Left ventricle myocardium inferior (tissue), 1 donor: ENCODE measurements around the gene GAL. TPM values are rescaled to one million over a fixed set of nuclear protein-coding genes. Genes with fewer than 3 reads are reported as not detected.
"Not testable (repeated sequence)": the region's sequence is repeated elsewhere in the genome, so short reads cannot be mapped to it uniquely, and the experiment has no call there.

Source experiments
- DNase-seq: peaks from one replicate; pipeline ENCODE4 v3.0.0-alpha.2; 2020
- H3K27ac ChIP-seq: fragments of 200-600 bp; replicated peaks from 2 replicates; pipeline ENCODE4 v1.8.0; 2021
- H3K27me3 ChIP-seq: fragments of 200-600 bp; 2 replicates; pipeline ENCODE4 v1.8.0; 2021; ENCODE audit warnings: low read depth
- H3K36me3 ChIP-seq: fragments of 200-600 bp; 2 replicates; pipeline ENCODE4 v1.8.0; 2021
- H3K4me1 ChIP-seq: fragments of 200-600 bp; 2 replicates; pipeline ENCODE4 v1.8.0; 2021
- H3K4me3 ChIP-seq: fragments of 200-600 bp; 2 replicates; pipeline ENCODE4 v1.8.0; 2021; ENCODE audit warnings: mild to moderate bottlenecking, moderate library complexity
- H3K9me3 ChIP-seq: fragments of 200-600 bp; replicated peaks from 2 replicates; pipeline ENCODE4 v1.8.0; 2021
- intact Hi-C: fragments of 100-400 bp; cut with micrococcal nuclease; formaldehyde crosslinking; loops from one replicate; pipeline ENCODE4 v1.11.0; 2022
- long read RNA-seq: library from polyadenylated mRNA; unstranded; transcript quantifications from one replicate; pipeline ENCODE4 v2.0.0, GENCODE V29; 2021
- total RNA-seq: library from RNA; stranded (reverse); fragmentation: NEBNext Ultra II Directional; extraction: Animal tissue kit (Norgen Biotek cat#: 25700); gene quantifications from one replicate; pipeline ENCODE4 v1.2.1, GENCODE V29; 2021
- TF ChIP-seq, protein P1 (sequence below): fragments of 200-600 bp; IDR thresholded peaks from 2 replicates; pipeline ENCODE4 v1.8.0; 2021; ENCODE audit warnings: antibody characterized with exemption, mild to moderate bottlenecking, borderline replicate concordance
- donor health status: DM: no; HTN: yes; CAD: no; lungs with severe emphysema.

Gene GAL, protein sequence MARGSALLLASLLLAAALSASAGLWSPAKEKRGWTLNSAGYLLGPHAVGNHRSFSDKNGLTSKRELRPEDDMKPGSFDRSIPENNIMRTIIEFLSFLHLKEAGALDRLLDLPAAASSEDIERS
- 0.58 TPM for total RNA-seq
- long read RNA-seq, result 0 reads

DNA sequence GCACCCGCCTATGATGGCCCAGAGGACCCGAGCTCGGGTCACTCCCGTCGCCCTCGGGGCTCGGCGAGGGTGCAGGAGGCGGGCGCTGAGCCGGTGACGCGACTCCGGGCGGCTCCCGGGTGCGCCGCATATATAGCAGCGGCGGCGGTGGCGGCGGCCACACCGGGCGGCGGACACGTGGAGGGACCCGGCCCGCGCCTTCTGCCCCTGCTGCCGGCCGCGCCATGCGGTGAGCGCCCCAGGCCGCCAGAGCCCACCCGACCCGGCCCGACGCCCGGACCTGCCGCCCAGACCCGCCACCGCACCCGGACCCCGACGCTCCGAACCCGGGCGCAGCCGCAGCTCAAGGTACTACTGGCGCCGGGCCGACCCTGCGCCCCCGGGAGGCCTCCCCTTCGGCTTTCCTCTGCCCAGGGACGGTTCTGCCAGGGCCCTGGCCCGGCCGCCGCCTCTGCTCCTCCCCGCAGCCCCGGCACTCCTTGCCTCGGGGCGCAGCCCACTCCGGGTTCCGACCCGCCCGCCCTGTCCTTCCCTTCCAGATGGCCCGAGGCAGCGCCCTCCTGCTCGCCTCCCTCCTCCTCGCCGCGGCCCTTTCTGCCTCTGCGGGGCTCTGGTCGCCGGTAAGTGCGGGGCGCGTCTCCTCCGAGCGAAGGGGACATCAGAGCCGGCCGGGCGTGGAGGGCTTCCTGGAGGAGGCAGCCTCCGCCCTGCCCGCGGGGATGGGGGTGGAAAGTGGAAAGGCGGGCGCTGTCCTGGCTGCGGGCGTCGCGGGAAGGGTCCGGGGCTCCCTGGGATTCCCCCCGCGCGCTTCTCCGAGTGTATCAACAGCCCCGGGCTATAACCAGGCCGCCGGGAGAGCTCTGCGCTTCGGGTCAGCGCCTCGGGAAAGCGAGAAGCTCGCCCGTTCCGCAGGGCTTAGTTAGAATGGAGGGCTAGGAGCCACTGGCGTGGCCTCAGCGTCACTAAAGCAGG is at the start of gene GAL:
GAL (plus strand) TSS at position 160 of the 972 bp plus-strand sequence; CDS start at position 540, 380 bp downstream.
- no peak for DNase-seq
- Histone ChIP-seq H3K36me3 (no peaks in the 10 kb centered on the region), H3K4me1 (peaks cover 12% of the 10 kb centered on the region), H3K27ac (no peak within 1 kb of the TSS), H3K27me3 (peaks cover 75% of the 10 kb centered on the region), H3K9me3 (no peaks in the 10 kb centered on the region), H3K4me3 (peak within 1 kb of the TSS; percentile 59)
- TF ChIP-seq, protein P1, sequence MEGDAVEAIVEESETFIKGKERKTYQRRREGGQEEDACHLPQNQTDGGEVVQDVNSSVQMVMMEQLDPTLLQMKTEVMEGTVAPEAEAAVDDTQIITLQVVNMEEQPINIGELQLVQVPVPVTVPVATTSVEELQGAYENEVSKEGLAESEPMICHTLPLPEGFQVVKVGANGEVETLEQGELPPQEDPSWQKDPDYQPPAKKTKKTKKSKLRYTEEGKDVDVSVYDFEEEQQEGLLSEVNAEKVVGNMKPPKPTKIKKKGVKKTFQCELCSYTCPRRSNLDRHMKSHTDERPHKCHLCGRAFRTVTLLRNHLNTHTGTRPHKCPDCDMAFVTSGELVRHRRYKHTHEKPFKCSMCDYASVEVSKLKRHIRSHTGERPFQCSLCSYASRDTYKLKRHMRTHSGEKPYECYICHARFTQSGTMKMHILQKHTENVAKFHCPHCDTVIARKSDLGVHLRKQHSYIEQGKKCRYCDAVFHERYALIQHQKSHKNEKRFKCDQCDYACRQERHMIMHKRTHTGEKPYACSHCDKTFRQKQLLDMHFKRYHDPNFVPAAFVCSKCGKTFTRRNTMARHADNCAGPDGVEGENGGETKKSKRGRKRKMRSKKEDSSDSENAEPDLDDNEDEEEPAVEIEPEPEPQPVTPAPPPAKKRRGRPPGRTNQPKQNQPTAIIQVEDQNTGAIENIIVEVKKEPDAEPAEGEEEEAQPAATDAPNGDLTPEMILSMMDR, result no peak
- intact Hi-C loops, result no loop called here

- intact Hi-C loops, H3K27ac ChIP-seq, DNase-seq, H3K4me1 ChIP-seq, H3K9me3 ChIP-seq, H3K4me3 ChIP-seq, H3K36me3 ChIP-seq: not testable (repeated sequence)
- peaks cover 10% of the 10 kb centered on the region for H3K27me3 ChIP-seq
These were observed 49.7 kb upstream of the GAL start for GRCh38 chr11:68634606-68635005.

DNA sequence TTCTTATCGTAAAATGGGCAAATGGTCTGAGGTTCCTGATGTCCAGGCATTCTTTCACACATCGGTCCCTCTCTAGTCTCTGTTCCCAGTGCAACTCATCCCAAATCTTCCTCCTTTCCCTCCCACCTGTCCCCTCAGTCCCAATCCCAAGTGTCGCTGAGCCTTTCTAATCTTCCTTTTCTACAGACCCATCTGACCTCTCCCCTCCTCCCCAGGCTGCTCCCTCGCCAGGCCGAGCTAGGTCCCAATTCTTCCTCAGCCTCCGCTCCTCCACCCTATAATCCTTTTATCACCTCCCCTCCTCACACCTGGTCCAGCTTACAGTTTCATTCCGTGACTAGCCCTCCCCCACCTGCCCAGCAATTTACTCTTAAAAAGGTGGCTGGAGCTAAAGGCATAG is 49.2 kb upstream of the GAL start:
- H3K4me3 ChIP-seq, H3K4me1 ChIP-seq, H3K27ac ChIP-seq, intact Hi-C loops, H3K9me3 ChIP-seq, H3K36me3 ChIP-seq, DNase-seq: not testable (repeated sequence)
- peaks cover 10% of the 10 kb centered on the region for H3K27me3 ChIP-seq

GRCh38 chr11:68635883-68636282 is 48.5 kb upstream of the GAL start:
- H3K4me3 ChIP-seq, intact Hi-C loops, H3K9me3 ChIP-seq, H3K36me3 ChIP-seq, DNase-seq, H3K27ac ChIP-seq, H3K4me1 ChIP-seq: not testable (repeated sequence)
- H3K27me3 ChIP-seq, result peaks cover 10% of the 10 kb centered on the region

DNA sequence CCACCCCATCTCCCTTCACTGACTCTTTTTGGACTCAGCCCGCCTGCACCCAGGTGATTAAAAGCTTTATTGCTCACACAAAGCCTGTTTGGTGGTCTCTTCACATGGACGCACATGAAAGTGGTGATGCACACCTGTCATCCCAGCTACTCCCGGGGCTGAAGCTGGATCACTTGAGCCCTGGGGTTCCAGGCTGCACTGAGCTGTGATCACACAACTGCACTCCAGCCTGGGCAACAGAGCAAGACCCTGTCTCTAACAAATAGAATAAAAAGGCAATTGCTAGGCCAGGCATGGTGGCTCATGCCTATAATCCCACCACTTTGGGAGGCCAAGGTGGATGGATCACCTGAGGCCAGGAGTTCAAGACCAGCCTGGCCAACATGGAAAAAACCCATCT is 45.0 kb upstream of the GAL start:
- H3K4me3 ChIP-seq, intact Hi-C loops, H3K9me3 ChIP-seq, H3K27ac ChIP-seq, DNase-seq, H3K4me1 ChIP-seq, H3K27me3 ChIP-seq, H3K36me3 ChIP-seq: not testable (repeated sequence)

DNA sequence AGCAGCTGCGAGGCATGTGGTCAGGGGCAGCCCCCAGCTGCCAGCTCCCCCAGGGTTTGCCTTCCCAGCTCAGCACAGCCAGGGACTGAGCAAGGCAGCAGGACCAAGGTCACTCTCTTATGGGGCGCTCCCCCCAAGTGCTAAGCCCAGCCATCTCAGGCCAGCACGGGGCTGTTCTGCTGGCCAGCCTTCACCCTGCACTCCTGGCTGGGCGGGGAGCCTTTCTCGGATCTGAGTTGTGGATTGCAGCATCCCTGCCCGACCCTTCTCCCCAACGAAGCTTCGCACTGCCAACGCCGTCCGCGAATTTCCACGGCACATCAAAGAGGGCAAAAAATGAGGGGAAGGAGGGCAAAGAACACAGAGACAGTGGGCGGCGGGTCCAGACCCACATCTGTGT is 42.5 kb upstream of the GAL start:
- no peak for DNase-seq
- Histone ChIP-seq H3K4me1 (no peaks in the 10 kb centered on the region), H3K4me3 (no peak overlapping the region), H3K9me3 (peaks cover 12% of the 10 kb centered on the region), H3K36me3 (no peaks in the 10 kb centered on the region), H3K27ac (no peak overlapping the region), H3K27me3 (peaks cover 11% of the 10 kb centered on the region)
- TF ChIP-seq, protein P1, result no peak
- intact Hi-C loops, result no loop called here

DNA sequence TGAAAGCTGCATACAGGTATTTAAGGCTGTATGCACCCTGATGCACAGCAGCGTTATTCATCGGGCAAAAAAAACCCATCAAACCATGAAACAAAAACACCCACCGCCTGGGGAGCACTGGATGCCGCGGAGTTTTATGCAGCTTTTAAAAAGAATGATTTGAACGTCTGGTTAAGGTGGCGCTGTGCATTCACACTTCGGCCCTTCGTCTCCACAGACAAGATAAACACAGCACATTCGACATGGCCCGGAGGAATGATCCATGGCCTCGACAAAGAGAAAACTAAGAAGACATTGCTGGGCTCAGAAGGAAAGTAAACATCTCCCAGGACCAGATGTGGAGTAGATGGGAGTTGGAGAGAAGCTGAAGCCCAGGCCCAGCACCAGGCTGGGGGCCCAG is 40.8 kb upstream of the GAL start:
- intact Hi-C loops, result no loop called here
- Histone ChIP-seq H3K4me3 (no peak overlapping the region), H3K27me3 (peaks cover 23% of the 10 kb centered on the region)

More for the DNA sequence above, 40.8 kb upstream of the GAL start:
- DNase-seq, result no peak
- Histone ChIP-seq H3K9me3 (peaks cover 21% of the 10 kb centered on the region), H3K27ac (no peak overlapping the region), H3K36me3 (no peaks in the 10 kb centered on the region), H3K4me1 (no peaks in the 10 kb centered on the region)
- TF ChIP-seq, protein P1, result no peak
